MM.1S (cell line): ENCODE results near the gene CPEB4.
A peak's percentile ranks its signal among the peaks of the same experiment; 100 is the strongest.

Experiments
- DNase-seq: peaks from one replicate; pipeline ENCODE4 v3.0.0-alpha.2; 2015
- H2AFZ ChIP-seq: fragments of 300-600 bp; sonication (generic); 2 replicates; pipeline ENCODE4 v1.6.0; 2016; ENCODE audit warnings: antibody characterized with exemption, low read length
- H3F3A ChIP-seq: fragments of 300-600 bp; sonication (generic); 2 replicates; pipeline ENCODE4 v1.6.1; 2016; ENCODE audit warnings: mild to moderate bottlenecking, antibody characterized with exemption, low read length, moderate library complexity, mixed read lengths; ENCODE audit not compliant: insufficient read depth
- H3K27ac ChIP-seq: fragments of 300-600 bp; sonication (generic); 2 replicates; pipeline ENCODE4 v1.5.1; 2016; ENCODE audit warnings: mild to moderate bottlenecking, low read length
- H3K27me3 ChIP-seq: fragments of 300-600 bp; sonication (generic); replicated peaks from 2 replicates; pipeline ENCODE4 v1.6.0; 2016; ENCODE audit warnings: low read length; ENCODE audit not compliant: insufficient read depth
- H3K36me3 ChIP-seq: fragments of 300-600 bp; sonication (generic); replicated peaks from 2 replicates; pipeline ENCODE4 v1.6.1; 2016; ENCODE audit warnings: mild to moderate bottlenecking, low read length, mixed read lengths; ENCODE audit not compliant: insufficient read depth
- H3K4me1 ChIP-seq: fragments of 300-600 bp; sonication (generic); 2 replicates; pipeline ENCODE4 v1.6.1; 2016; ENCODE audit warnings: low read length, mixed read lengths
- H3K4me2 ChIP-seq: fragments of 300-600 bp; sonication (generic); 2 replicates; pipeline ENCODE4 v1.6.0; 2016; ENCODE audit warnings: low read depth, low read length
- H3K4me3 ChIP-seq: fragments of 300-600 bp; sonication (generic); 2 replicates; pipeline ENCODE4 v1.5.1; 2016; ENCODE audit warnings: low read length, mixed read lengths
- H3K79me2 ChIP-seq: fragments of 300-600 bp; sonication (generic); 2 replicates; pipeline ENCODE4 v1.6.1; 2016; ENCODE audit warnings: mixed run types, low read length, mixed read lengths
- H3K9ac ChIP-seq: fragments of 300-600 bp; sonication (generic); 2 replicates; pipeline ENCODE4 v1.6.1; 2016; ENCODE audit warnings: low read length, mixed read lengths
- H3K9me2 ChIP-seq: fragments of 300-600 bp; sonication (generic); replicated peaks from 2 replicates; pipeline ENCODE4 v1.6.1; 2016; ENCODE audit warnings: mild to moderate bottlenecking, low read length, mixed read lengths; ENCODE audit not compliant: insufficient read depth
- H3K9me3 ChIP-seq: fragments of 300-600 bp; sonication (generic); replicated peaks from 2 replicates; pipeline ENCODE4 v1.6.1; 2016; ENCODE audit warnings: mild to moderate bottlenecking, low read length, mixed read lengths; ENCODE audit not compliant: insufficient read depth
- H4K20me1 ChIP-seq: fragments of 300-600 bp; sonication (generic); 2 replicates; pipeline ENCODE4 v1.6.1; 2016; ENCODE audit warnings: mild to moderate bottlenecking, low read length, moderate library complexity, mixed read lengths; ENCODE audit not compliant: insufficient read depth
- CTCF ChIP-seq: fragments of 300-600 bp; sonication (generic); IDR thresholded peaks from 2 replicates; pipeline ENCODE4 v1.5.1; 2016; ENCODE audit warnings: antibody characterized with exemption, low read length, mixed read lengths
- EZH2 ChIP-seq: fragments of 300-600 bp; sonication (generic); optimal IDR thresholded peaks from 2 replicates; pipeline ENCODE3; 2017; ENCODE audit warnings: low read depth, mild to moderate bottlenecking, antibody characterized with exemption, low read length, mixed read lengths
- EZH2phosphoT487 ChIP-seq: fragments of 300-600 bp; sonication (generic); IDR thresholded peaks from 2 replicates; pipeline ENCODE4 v1.6.1; 2018; ENCODE audit warnings: antibody characterized with exemption, low read length

CPEB4 gene

GRCh38 chr5:173928871-173929574 lies 40.9 kb downstream of the CPEB4 start:
- Histone ChIP-seq H3K9me2 (no peaks in the 10 kb centered on the region), H3F3A (peaks cover 48% of the 10 kb centered on the region), H3K4me2 (peak overlapping the region; percentile 64), H4K20me1 (peaks cover 20% of the 10 kb centered on the region), H3K27me3 (no peaks in the 10 kb centered on the region), H3K4me3 (peak overlapping the region; percentile 31), H3K36me3 (peaks cover 12% of the 10 kb centered on the region; the same call in 1 of the 2 replicates), H3K79me2 (peaks cover 98% of the 10 kb centered on the region), H3K4me1 (peaks cover 73% of the 10 kb centered on the region), H3K9ac (peak overlapping the region; percentile 39; the same call in 1 of the 2 replicates), H3K9me3 (no peaks in the 10 kb centered on the region), H2AFZ (no peak overlapping the region), H3K27ac (peak overlapping the region; percentile 81)
- TF ChIP-seq EZH2 (no peak), CTCF (no peak), EZH2phosphoT487 (no peak)
- DNase-seq, result peak; percentile 80

GRCh38 chr5:173932695-173933139 lies 44.6 kb downstream of the CPEB4 start:
- H3K27me3 ChIP-seq, result no peaks in the 10 kb centered on the region
- peak overlapping the region; percentile 10; the same call in 1 of the 2 replicates for H3K27ac ChIP-seq
- H4K20me1 ChIP-seq, result peaks cover 24% of the 10 kb centered on the region
- DNase-seq, result no peak
- no peak overlapping the region for H3K9ac ChIP-seq
- TF ChIP-seq EZH2, result no peak
- TF ChIP-seq CTCF, result no peak
- no peak for TF ChIP-seq EZH2phosphoT487
- no peaks in the 10 kb centered on the region for H3K9me2 ChIP-seq
- no peak overlapping the region for H3K4me2 ChIP-seq
- peaks cover 41% of the 10 kb centered on the region for H3K4me1 ChIP-seq
- peaks cover 99% of the 10 kb centered on the region for H3K79me2 ChIP-seq
- H2AFZ ChIP-seq, result no peak overlapping the region
- H3F3A ChIP-seq, result peaks cover 30% of the 10 kb centered on the region
- peaks cover 15% of the 10 kb centered on the region; the same call in 1 of the 2 replicates for H3K36me3 ChIP-seq
- no peak overlapping the region for H3K4me3 ChIP-seq
- no peaks in the 10 kb centered on the region for H3K9me3 ChIP-seq

GRCh38 chr5:173933901-173934300 lies 45.8 kb downstream of the CPEB4 start:
- DNase-seq, result no peak
- peaks cover 15% of the 10 kb centered on the region; the same call in 1 of the 2 replicates for H3K36me3 ChIP-seq
- peaks cover 19% of the 10 kb centered on the region for H3F3A ChIP-seq
- H3K4me1 ChIP-seq, result peaks cover 31% of the 10 kb centered on the region
- H3K9ac ChIP-seq, result no peak overlapping the region
- H4K20me1 ChIP-seq, result peaks cover 27% of the 10 kb centered on the region
- H3K9me2 ChIP-seq, result no peaks in the 10 kb centered on the region
- no peak overlapping the region for H3K4me3 ChIP-seq
- H3K27ac ChIP-seq, result no peak overlapping the region
- peaks cover 100% of the 10 kb centered on the region for H3K79me2 ChIP-seq
- H3K4me2 ChIP-seq, result no peak overlapping the region
- no peaks in the 10 kb centered on the region for H3K9me3 ChIP-seq
- H2AFZ ChIP-seq, result no peak overlapping the region
- no peaks in the 10 kb centered on the region for H3K27me3 ChIP-seq
- TF ChIP-seq EZH2phosphoT487, result no peak
- TF ChIP-seq EZH2, result no peak
- no peak for TF ChIP-seq CTCF
